Neural progenitor cell (in vitro differentiated cells): ENCODE results near the gene GGCX.

ENCODE experiments used
- CTCF ChIP-seq: fragments of 200-600 bp; sonication (generic); IDR thresholded peaks from 2 replicates; pipeline ENCODE4 v1.5.1; 2017; ENCODE audit warnings: antibody characterized with exemption, mild to moderate bottlenecking
- EZH2 ChIP-seq: fragments of 200-600 bp; sonication (generic); IDR thresholded peaks from 2 replicates; pipeline ENCODE4 v1.6.1; 2017; ENCODE audit warnings: antibody characterized with exemption, mild to moderate bottlenecking, moderate library complexity

DNA sequence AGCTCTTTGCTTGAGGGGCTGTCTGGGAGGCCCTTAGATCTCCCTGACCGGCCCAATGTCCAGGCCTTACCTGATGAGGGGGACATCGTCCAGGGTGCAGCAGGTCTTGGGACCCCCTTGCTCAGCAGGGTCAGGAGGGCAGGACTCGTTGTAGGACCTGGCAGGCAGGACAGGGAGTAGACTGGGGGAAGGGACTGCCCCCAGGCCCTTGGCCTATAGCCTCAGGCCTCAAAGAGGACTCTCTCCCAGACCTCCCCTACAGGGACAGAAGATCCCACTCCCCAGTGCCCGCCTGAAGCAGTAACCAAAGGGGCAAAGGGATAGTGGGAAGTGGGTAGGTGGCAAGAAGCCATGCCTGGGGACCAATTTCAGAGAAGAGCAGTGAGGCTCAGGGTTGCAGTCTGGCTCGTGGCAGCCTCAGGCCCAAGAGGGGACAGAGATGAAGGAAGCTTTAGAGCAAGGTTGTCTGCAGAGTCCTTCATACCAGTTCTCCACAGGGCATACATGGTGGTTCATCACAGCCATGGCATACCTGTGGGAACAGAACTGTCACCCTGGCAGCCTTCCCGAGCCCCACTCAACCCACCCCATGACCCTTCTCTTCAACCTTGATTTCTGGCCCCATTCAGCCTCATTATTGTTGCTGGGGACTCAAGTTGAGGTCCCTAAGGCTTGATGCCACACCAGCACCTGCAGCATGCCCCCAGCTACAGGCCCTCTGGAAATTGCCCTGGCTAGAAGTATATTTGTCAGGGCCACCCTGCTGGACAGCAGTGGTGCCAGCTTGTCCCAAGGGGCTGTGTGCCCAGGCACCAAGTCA lies 39.9 kb upstream of the GGCX start:
- TF ChIP-seq CTCF (no peak), EZH2 (no peak)
